Fibroblast of villous mesenchyme (primary cell): ENCODE data around the gene ZFP64. TPM values are rescaled to one million over a fixed set of nuclear protein-coding genes. Genes with fewer than 3 reads are reported as not detected.

ENCODE experiments used
- DNase-seq: peaks from one replicate; pipeline ENCODE4 v3.0.0-alpha.2; 2010; ENCODE audit warnings: low read depth
- H3K4me3 ChIP-seq: 2 replicates; pipeline ENCODE4 v1.5.1; 2011; ENCODE audit warnings: low read depth, mild to moderate bottlenecking, low read length
- total RNA-seq: library from RNA; depleted of rRNA; stranded (reverse); fragments of >200 nt; gene quantifications from 2 replicates; pipeline ENCODE4 v1.2.3, GENCODE V29; 2012
- TF ChIP-seq, protein P1 (sequence below): IDR thresholded peaks from 2 replicates; pipeline ENCODE4 v1.5.1; 2012; ENCODE audit warnings: low read depth, mild to moderate bottlenecking, low read length; ENCODE audit not compliant: insufficient read depth

Gene ZFP64
- 26.7 and 28.5 TPM in 2 replicates for total RNA-seq

DNA sequence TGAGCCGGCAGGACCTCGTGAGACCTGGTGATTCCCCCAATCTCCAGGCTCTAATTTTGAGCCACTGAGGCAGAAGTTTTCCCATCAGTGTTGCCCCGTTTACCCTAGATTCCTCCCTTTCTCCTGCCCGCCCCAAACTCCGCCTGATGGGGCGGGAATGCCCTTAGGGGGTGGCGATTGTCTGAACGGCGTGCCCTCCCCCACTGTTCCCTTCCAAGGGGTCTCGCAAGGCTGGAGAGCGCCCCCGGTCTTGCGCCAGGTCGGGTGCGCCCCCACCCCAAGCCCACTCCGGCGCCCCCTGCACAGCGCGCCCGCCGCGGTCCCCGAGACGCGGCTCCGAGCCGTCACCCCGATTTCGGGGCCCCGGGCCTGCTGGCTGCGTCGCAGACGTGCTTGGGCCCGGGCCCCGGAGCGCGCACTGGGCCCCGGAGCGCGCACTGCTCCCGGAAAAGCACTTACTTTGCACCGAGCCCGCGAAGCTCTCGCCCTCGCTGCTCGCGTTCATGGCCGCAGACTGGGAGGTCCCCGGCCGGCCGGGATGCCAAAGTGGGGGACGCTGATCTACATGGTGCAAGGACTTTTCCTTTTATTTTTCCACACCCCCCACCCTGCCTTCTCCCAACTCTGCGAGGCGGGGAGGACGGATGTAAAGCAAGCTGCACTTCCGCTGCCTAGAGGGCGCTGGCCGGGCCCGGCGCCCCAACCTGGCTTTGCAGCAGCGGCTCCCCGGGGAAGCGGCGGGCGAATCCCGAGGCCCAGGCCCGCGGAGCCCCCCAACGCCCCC, at the start of gene ZFP64:
Gene ZFP64, minus strand, starts transcription at position 648 of the 784 bp plus-strand sequence. Its CDS starts 143 bp downstream, at position 505.
- TF ChIP-seq, protein P1, sequence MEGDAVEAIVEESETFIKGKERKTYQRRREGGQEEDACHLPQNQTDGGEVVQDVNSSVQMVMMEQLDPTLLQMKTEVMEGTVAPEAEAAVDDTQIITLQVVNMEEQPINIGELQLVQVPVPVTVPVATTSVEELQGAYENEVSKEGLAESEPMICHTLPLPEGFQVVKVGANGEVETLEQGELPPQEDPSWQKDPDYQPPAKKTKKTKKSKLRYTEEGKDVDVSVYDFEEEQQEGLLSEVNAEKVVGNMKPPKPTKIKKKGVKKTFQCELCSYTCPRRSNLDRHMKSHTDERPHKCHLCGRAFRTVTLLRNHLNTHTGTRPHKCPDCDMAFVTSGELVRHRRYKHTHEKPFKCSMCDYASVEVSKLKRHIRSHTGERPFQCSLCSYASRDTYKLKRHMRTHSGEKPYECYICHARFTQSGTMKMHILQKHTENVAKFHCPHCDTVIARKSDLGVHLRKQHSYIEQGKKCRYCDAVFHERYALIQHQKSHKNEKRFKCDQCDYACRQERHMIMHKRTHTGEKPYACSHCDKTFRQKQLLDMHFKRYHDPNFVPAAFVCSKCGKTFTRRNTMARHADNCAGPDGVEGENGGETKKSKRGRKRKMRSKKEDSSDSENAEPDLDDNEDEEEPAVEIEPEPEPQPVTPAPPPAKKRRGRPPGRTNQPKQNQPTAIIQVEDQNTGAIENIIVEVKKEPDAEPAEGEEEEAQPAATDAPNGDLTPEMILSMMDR: peak; percentile 53
- peak within 1 kb of the TSS; percentile 90 for H3K4me3 ChIP-seq
- peak; percentile 80 for DNase-seq

DNA sequence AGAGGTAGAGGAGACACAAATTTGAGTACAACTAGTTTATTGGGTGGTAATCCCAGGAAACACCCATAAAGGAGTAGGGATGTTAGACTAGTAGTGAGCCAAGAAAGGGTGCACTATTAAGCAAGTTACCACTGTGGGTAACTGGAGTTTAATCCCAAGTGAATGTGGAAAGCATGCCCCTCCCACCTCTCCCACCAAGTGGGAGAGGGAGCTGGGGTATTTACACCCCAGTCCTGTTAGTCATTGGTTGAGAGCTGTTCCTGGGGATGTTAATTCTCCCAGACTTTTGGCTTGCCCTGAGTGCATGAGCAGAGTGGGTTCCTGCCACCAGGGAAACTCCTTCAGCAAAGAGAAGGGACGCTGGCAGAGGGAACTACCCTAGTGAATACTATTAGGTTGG, 49.2 kb upstream of the ZFP64 start:
- TF ChIP-seq, protein P1: no peak
- no peak overlapping the region for H3K4me3 ChIP-seq
- no peak for DNase-seq

DNA sequence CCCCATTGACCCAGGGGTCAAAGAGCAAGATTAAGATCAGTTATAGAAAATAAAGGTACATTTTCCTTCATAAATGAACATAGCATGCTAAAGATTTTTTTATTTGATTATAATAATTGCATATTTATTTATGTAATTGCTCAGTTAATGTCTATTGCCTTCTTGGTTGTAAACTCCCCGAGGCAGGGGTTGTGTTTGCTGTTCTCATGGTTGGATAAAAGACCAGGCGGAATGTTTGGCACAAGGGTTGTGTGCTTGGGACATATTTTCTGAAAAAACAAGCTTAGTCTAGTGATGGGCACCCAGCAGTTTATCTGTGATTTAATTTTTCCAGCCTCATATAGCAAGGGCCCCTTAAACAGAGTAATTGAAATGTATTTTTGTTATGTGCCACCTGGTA, 47.5 kb upstream of the ZFP64 start:
- no peak for DNase-seq
- TF ChIP-seq, protein P1: no peak
- H3K4me3 ChIP-seq: no peak overlapping the region

DNA sequence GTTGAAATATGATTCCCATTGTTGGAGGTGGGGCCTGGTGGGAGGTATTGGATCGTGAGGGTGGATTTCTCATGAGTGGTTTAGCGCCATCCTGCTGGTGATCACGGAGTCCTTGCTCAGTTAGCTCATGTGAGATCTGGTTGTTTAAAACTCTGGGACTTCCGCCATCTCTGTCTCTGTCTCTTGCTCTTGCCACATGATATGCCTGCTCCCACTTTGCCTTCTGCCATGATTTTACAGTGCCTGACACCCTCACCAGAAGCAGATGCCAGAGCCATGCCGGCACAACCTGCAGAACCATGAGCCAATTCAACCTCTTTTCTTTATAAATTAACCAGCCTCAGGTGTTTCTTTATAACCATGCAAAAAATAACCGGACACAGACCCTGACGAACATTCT, 44.7 kb upstream of the ZFP64 start:
- no peak for DNase-seq
- H3K4me3 ChIP-seq: no peak overlapping the region
- TF ChIP-seq, protein P1: no peak

DNA sequence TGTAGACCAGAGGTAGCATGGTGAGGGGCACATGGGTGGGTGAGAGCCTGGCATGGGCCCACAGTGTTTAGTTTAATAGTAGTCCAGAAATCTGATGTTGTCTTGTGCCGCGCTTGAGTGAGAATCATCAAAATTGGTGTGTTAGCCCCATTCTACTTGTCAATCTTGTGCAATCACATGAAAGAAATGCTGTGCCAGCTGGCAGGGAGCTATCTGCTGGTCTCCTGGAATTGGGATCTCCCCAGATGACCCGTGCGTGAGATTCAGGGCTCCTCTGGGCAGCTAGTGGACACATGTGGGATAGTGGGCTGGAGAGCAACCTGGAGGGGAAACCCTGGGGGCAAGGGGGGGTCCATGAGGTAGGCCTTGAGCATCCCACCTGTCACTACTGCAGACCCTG, 43.5 kb upstream of the ZFP64 start:
- no peak overlapping the region for H3K4me3 ChIP-seq
- TF ChIP-seq, protein P1: no peak
- no peak for DNase-seq

DNA sequence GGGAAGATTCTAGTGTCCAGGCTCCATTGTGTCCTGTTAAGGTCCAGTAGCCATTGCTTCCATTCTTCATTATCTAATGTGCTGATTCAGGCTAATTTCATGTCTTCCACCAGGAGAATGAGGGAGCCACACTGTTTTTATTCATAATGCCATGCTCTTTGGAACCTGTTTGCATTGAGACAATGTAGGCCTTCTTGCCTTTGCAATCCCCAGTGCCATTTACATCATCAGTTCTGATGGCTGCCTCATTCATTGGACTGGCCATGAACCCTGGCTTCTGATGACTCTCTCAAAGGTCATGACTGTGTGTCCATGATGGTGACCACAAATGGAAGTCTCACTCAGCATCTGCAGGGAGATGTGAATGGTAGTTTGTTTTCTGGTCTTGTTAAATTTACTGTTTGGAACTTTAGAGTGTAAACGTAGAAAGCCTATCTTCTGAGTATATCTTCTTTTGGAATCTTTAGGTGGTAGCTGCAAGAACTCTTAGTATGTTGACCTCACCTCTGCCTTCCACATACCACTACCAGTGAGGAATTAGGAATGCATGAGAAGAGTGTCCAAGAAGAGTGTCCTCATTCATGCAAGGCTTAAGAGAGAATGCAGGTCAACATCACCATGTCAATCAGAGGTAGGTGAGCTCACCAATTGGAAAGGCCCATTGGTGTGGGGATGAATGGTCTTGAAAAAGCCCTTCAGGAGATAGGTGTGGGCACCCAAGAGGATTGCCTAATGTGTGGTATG, 42.9 kb upstream of the ZFP64 start:
- no peak for DNase-seq
- no peak overlapping the region for H3K4me3 ChIP-seq
- TF ChIP-seq, protein P1: no peak
